ENCODE results near the gene DRP2.
"Not testable (repeated sequence)": the region's sequence is repeated elsewhere in the genome, so short reads cannot be mapped to it uniquely, and the experiment has no call there.

Gene DRP2, protein sequence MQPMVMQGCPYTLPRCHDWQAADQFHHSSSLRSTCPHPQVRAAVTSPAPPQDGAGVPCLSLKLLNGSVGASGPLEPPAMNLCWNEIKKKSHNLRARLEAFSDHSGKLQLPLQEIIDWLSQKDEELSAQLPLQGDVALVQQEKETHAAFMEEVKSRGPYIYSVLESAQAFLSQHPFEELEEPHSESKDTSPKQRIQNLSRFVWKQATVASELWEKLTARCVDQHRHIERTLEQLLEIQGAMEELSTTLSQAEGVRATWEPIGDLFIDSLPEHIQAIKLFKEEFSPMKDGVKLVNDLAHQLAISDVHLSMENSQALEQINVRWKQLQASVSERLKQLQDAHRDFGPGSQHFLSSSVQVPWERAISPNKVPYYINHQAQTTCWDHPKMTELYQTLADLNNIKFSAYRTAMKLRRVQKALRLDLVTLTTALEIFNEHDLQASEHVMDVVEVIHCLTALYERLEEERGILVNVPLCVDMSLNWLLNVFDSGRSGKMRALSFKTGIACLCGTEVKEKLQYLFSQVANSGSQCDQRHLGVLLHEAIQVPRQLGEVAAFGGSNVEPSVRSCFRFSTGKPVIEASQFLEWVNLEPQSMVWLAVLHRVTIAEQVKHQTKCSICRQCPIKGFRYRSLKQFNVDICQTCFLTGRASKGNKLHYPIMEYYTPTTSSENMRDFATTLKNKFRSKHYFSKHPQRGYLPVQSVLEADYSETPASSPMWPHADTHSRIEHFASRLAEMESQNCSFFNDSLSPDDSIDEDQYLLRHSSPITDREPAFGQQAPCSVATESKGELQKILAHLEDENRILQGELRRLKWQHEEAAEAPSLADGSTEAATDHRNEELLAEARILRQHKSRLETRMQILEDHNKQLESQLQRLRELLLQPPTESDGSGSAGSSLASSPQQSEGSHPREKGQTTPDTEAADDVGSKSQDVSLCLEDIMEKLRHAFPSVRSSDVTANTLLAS

DNA sequence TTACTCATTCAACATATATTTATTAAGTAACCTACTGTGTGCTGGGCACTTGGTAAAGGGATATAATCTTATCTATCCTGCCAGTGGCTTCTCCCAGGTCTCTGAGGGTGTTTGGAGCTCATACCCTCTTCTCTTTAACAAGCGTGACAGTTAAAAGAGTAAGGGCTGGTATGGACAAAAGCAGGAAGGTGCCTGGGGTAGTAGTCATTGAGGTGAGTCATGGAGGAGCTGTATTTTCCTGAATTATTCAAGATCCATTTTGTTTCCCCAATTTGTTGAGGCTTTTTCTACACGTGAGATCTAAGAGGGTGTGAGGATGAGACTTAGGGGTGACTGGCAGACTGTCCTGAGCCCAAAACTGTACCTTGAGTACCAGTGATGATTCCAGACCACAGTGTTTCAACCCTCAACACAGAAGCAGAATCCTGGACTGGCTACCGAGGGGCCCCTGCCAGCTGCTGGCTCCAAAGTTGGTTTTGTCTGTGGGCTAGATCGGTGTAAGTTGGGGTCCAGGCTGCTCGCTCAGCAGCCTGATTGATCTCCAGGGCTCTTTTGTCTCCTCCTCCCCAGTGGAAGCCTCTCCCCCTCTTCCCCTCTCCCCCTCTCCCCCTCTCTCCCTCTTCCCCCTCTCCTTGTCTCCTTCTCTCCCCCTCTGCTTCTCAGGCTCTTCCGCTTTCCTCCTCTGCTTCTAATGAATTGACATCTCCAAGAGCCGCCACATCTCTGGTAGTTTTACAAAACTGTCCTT lies at the start of gene DRP2:
Gene DRP2, plus strand, starts transcription at position 671 of the 748 bp plus-strand sequence. CDS start 11,862 bp downstream, outside the sequence.
- DNase-seq (ENCODE audit: low spot score) = no peak

DNA sequence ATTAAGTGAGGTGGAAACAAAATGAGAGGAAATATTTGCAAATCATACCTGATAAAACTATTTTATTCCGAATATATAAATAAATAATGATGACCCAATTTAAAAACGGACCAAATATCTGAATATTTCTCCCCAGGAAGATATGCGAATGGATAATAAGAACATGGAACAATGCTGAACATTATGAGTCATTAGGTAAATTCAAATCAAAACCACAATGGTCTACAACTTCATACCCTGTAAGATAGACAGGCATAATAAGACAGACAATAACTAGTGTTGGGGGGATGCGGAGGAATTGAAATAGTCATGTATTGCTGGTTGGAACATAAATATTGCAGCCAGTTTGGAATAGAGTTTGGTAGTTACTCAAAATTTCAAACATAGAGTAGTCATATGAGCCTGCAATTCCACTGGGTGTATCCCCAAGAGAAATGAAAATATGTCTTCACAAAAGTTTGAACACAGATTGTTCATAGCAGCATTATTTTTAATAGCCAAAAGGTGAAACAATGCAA lies 47.6 kb upstream of the DRP2 start:
- DNase-seq (ENCODE audit: low spot score) = no peak

DNA sequence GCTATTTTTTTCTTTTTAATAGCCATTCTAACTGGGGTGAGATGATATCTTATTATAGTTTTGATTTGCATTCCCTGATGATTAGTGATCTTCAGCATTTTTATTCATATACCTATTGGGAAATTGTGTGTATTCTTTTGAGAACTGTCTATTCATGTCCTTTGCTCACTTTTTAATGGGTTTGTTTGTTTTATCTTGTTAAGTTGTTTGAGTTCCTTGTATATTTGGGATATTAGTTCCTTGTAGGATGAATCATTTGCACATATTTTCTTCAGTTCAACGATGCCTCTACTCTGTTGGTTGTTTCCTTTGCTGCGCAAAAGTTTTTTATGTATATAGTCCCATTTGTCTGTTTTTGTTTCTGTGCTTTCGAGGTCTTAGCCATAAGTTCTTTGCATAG lies 43.1 kb upstream of the DRP2 start:
- no peak for DNase-seq (ENCODE audit: low spot score)

DNA sequence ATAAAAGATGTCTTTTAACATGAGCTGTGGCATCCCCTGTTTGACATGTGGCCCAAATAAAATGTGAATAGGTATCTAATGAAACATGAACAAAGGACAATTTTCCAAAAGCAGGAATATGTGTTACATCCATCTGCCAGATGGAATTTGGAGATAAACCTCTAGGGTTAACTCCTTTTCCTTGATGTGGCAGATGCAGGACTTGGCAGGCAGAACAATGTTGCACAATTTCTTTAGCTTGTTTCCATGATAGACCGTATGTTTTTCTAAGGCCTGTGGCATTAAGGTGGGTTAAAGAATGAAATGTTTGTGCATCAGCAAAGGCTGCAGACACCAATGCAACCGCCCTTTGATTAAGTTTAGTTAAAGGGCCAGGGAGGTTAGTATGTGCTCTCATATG lies 34.7 kb upstream of the DRP2 start:
- DNase-seq (ENCODE audit: low spot score) = not testable (repeated sequence)

DNA sequence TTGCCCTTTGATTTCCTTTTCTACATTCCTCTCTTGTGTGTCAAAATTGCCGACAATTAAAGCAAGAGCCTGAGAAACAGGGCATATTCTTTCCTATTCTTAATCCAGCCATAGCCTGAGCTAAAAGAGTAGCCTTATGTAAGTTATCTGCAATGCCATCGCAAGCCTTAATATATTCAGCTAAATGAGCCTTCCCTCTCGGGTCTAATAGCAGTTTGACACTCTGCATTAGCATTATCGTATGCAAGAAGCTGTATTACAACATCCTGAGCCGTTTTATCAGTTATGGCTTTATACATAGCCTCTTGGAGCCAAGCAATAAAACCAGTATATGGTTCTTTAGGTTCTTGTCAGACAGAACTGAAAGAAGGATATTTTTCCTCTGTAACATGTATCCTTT lies 31.6 kb upstream of the DRP2 start:
- not testable (repeated sequence) for DNase-seq (ENCODE audit: low spot score)

DNA sequence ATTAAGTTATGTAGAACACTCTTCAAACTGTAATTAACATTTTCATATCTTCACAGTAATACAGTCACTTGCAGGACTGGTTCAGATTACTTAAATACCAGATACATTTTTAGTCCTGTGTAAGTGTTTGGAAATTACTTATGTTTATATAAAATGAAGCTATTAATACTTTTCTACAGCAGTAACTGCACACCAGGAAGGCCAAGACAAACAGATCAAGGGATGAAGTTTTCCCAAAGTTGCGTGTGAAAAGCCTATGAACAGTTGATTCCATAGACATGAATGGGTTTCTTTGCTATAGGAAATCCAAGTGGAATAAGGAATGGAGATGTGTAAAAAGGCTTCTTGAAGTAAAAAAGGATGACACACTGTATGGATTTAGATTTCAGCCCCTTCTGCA lies 28.9 kb upstream of the DRP2 start:
- DNase-seq (ENCODE audit: low spot score) = no peak

DNA sequence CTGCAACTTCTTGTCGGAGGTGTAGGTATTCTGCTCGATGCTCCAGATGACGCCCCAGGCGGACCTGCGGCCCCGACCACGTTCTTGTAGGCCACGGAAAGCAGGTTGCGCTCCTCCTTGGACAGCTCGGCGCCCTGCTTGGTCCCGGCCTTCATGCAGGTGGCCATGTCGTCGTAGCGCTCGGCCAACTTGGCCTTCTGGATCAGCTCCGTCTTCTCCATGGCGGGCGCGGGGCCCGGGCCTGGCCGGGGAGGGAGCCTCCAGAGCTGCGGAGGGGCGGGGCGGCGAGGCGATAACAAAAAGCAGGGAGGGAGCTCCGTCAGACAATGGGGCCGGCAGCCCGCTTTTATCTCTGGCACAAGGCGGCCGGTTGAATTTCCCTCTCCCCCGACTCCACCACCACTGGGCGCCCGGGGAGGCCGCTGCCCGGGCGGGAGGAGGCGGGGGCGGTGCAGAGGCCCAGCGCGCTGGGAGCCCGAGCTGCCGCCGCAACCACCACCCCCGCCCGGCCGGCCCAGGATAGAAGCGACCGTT lies 28.3 kb upstream of the DRP2 start:
- peak; percentile 16 for DNase-seq (ENCODE audit: low spot score)

DNA sequence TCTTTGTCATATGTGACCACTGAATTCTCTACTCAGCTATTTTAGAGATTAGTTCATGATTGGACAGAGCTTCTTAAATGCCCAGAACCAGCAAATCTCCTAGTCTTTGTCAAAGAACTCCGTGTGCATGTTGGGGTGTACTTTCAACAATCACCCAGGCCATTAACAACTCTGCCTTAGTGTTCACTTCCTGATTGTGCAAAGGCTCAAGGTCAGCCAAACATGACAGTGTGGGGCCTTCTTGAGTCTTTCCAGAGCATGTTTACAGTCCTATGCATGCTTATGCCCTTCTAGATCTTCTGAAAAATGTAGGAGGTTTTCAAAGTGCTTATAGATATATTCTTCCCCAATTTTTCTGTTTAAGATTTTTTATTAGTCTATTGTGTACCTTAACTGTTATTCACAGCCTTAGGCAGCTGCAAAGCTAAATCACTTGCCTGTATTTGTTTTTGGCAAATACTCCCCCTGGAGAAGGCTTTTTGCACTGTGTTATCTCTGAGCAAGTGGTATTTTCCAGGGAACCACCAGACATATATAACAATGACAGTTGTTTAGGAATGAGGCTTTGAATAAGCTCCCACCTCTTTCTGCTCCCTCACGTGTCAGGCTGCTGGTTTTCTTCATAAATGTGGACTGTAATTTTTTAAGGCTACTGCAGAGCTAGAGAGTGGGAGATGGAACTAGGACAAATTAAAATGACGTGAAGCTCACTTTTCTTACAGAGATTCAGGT lies 24.0 kb upstream of the DRP2 start:
- DNase-seq (ENCODE audit: low spot score) = no peak

DNA sequence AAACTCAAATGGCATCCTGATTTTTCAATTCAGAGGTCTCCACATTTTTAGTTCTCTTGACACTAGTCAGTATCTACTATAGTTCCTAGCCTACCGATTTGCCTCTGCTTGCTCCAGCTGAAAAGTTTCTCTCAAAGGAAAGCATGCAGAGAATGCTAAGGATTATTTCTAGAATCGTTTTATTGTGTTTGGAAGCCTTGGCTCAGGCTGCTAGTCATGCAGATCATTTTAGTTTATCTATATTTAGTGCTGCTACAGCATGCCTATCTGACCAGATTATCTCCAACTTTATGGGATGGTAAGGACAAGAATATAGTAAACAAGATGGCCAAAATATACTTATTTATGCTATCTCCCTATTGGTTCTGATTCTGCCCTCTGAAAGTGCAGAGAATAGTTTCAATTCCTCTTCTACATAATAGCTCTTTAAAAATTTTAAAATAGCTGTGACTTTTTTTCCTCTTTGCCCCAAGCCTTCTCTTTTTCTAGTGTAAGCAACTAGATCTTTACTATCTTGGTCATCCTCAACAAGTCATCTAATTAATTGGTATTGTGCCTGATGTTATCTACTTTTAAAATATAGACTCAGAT lies 15.7 kb upstream of the DRP2 start:
- no peak for DNase-seq (ENCODE audit: low spot score)

DNA sequence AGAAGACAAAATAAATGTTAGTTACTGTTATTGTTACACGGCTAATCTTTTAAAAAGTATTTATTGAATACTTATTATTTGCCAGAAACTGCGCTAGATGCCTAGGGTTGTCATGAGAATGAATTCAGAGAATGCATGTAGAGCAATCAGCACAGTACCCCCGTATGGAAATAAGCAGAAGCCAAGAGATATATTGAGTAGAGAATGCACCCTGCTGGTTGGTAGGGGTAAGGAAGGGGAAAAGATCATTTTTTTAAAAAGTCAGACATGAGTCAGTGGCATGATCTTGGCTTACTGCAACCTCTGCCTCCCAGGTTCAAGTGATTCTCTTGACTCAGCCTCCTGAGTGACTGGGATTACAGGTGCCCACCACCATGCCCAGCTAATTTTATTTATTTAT lies 13.1 kb upstream of the DRP2 start:
- peak; percentile 45 for DNase-seq (ENCODE audit: low spot score)

DNA sequence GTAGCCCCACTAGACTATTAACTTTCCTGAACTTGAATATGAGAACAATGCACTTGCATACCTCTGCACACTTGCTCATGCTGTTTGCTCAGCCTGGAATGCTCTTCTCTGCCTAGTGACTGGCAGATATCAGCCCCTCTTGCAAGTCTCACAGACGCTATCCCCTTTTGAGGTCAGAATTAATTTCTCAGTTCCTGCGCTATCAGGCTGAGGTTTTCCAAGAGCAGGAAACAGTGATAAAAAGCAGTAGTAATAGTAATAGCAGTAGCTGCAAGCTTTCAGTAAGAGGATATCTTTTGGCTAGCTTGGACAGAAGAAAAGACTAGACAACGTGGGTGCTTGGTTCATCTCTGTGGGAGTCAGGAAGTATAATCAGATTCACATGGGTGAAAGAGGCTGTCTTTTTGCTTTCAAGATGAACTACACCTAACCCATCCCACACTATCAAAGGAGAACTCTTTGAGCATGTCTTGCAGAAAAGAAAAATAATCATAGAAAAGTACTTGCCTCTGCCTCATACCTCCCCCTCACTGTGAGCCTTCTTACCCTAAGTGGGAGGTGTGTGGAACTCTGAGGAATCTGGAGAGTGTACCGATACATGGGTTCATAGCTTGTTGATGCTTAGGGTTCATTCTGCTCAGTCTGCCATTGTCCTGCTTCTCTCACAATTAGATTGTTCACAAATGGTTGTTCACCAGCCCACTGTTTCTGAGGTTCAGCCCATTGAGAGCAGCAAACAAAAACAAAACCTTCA lies 11.3 kb upstream of the DRP2 start:
- no peak for DNase-seq (ENCODE audit: low spot score)

DNA sequence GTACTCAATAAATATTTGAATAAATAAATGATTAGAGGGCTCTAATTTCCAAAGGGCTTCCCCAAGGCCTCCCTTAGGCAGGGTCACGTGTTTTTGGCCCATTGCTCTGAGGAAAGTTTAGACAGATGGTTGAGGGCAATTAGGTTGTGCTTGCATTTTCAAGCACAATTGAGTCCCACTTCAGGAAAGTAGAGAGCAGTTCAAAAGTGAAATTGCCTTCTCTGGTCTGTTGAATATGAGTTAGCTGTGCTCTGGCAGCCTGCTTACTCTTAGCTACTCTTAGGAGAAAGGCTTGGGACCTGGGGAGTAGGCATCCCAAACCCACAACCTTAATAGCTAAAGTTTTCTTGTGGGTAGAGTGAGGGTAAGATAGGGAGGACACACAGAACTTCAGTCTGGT lies 9.0 kb upstream of the DRP2 start:
- no peak for DNase-seq (ENCODE audit: low spot score)

DNA sequence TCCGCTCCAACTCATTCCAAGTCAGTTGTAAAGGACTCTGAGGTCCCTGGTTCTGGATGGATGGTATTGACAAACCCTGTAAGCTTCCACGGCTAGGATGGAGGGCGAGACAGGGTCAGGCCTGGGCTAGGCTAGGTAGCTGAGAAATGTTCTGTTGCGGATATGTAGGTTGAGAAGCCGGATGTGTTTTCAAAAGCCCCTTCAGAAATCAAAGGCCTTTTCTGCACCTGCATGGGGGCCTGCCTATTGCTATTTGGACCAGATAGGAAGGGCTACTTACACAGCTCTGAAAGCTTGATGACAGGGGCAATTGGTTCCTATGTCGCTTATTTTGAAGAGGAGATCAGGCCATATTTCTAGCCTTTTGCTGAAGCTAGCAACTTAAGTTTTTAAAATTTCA lies 1.9 kb upstream of the DRP2 start:
- no peak for DNase-seq (ENCODE audit: low spot score)

DNA sequence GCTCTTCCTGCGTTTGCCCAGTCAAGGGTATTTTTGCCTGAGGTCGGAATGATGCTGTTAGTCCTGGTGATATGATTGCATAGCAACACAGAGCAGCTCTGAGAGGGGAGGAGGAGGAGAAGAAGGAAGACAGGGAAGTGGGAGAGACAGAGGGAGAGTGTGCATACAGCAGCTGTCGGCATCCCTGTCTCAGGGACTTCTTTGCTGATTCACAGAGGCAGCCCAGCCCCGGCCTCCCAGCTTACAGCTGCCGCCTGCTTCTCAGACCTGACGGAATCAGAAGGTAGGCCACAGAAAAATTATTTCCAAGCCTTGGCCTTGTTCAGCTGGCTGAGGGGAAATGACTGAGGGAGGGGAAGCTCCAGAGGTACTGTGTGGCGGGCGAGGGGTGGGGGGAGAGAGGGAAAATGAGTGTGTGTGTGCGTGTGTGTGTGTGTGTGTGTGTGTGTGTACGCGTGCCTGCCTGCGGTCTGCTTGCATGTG lies 319 bp downstream of the DRP2 start:
- DNase-seq (ENCODE audit: low spot score) = no peak

DNA sequence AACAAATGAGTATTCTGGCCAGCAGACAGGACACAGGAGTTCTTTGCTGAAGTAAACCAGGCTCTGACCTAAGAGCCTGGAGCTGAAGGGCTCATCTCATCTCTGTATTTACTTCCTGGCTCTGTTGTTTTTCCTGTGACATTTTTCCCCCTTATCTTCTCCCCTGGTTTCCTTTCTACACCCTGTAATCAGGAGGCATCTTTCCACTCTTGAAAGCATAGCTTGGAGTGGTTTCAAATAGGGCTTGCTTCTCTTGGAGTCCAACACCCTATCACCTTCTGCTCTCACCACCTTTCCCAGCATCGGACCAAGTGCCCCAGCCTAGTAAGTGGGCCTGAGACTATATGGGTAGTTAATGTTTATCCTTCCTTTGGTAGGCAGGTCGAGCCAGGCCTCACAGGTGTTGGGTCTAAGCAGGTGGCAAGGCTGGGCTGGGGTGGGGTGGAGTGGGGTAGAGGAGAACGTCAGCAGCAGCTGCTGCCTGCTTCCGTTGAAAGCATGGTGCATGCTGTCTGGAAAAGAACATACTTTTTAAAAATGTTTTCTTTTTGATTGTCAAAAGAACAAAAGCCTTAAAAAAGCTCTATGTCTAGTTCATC lies 1.2 kb downstream of the DRP2 start:
- no peak for DNase-seq (ENCODE audit: low spot score)

DNA sequence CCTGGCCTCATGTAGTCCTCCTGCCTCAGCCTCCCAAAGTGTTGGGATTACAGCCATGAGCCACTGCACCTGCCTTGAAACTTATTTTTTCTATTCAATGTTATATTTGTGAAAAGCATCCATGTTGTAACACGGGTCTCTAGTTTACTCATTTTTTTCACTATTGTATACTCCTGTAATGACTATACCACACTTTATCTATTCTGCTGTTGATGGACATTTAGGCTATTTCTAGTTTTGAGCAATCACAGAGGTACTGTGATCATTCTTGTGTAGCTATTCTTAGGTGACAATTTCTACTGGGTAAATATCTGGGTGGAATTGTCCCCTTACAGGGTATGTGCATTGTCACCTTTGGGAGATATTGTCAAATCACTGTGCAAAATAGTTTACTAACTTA lies 3.6 kb downstream of the DRP2 start:
- DNase-seq (ENCODE audit: low spot score) = no peak

DNA sequence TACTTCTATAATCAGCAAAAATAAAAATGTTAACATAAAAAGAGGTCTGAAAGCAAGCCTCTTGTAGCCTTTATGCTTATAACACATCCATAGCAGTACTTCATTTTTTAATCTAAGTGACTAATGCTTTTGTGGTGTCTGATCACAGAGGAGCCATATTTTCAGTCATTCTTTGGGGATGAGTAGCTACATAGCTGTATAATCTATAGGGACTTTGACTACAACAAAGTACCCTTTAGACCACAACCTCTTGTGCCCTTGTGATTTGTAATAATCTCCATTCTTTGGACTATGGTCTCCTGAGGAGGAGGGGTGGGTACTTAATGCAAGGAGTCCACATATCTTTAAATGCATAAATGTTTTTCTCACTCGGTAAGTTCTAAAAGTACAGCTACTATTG lies 9.6 kb downstream of the DRP2 start:
- no peak for DNase-seq (ENCODE audit: low spot score)

DNA sequence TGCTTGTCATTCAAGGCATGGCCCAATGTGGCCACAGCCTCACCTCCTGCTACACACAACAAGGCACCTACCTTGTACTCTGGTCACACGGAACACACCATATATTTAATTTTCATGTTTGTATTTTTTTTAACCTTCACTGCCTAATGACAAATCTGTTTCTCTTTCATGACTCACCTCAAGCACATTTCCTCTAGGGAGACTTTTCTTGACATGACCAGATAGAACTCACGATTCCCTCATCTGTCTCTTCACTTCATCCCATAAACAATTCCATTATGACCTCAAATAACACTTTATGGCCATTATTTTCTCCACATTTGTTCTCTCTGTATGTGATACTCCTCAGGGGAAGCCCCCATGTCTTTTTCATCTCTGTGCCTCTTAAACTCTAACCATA lies 11.1 kb downstream of the DRP2 start:
- DNase-seq (ENCODE audit: low spot score) = no peak

DNA sequence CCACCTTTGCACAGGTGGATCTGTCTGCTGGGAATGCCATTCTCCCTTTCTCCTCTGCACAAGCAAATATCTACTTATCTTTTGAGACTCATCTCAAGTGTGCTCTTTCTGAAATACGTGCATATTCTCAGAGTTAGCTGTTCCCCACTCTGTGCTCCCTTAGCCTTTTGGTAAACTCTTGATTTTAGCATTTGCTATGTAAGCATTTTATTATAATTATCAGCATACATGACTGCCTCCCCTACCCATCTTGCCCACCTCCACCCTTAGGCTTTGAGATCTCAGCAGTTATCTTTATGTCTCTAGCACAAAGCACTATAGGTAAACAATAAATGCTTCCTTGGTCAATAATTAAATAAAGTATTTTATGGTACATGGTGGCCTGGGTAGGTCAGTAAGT lies 11.5 kb downstream of the DRP2 start:
- DNase-seq (ENCODE audit: low spot score) = no peak
